ENCODE data around the gene KRT2. TPM values are rescaled to one million over a fixed set of nuclear protein-coding genes. Genes with fewer than 3 reads are reported as not detected.

KRT2 gene
- total and polyA plus RNA-seq, 2 experiments from 2014 or later: not detected

GRCh38 chr12:52628111-52628507 lies 23.9 kb downstream of the KRT2 start:
- no peaks in the 10 kb centered on the region for H3K4me1 ChIP-seq (ENCODE audit: insufficient read depth)
- DNase-seq (ENCODE audit: low spot score): no peak
- H3K27ac ChIP-seq: no peak overlapping the region
- H3K79me2 ChIP-seq: no peaks in the 10 kb centered on the region
- no peaks in the 10 kb centered on the region for H3K36me3 ChIP-seq (replicated peaks; ENCODE audit: insufficient read depth, low read depth)
- H4K20me1 ChIP-seq (ENCODE audit: insufficient read depth, poor library complexity, severe bottlenecking): no peaks in the 10 kb centered on the region
- no peak overlapping the region for H2AFZ ChIP-seq
- 83% methylated on average over 4 of the region's 4 CpGs for WGBS (ENCODE audit: low lambda C conversion rate, missing lambda C conversion rate)
- H3K9me3 ChIP-seq (ENCODE audit: low read depth): no peaks in the 10 kb centered on the region
- H3K9me2 ChIP-seq (replicated peaks; ENCODE audit: insufficient read depth): no peaks in the 10 kb centered on the region
- no peak overlapping the region for H3K4me3 ChIP-seq
- no peak overlapping the region for H3K4me2 ChIP-seq
- TF ChIP-seq EZH2 (IDR thresholded peaks at IDR 0.05; ENCODE audit: borderline replicate concordance): no peak
- no peak for TF ChIP-seq EZH2phosphoT487 (IDR thresholded peaks at IDR 0.05; ENCODE audit: low read depth, severe bottlenecking, unreplicated experiment)
- no peak for TF ChIP-seq CTCF (IDR thresholded peaks at IDR 0.05; ENCODE audit: poor library complexity)
- H3K27me3 ChIP-seq: peaks cover 10% of the 10 kb centered on the region

- TF ChIP-seq EZH2 (IDR thresholded peaks at IDR 0.05; ENCODE audit: borderline replicate concordance): no peak
- TF ChIP-seq EZH2phosphoT487 (IDR thresholded peaks at IDR 0.05; ENCODE audit: low read depth, severe bottlenecking, unreplicated experiment): no peak
- TF ChIP-seq CTCF (IDR thresholded peaks at IDR 0.05; ENCODE audit: poor library complexity): no peak
- no peak overlapping the region for H2AFZ ChIP-seq
- no peak overlapping the region for H3K4me2 ChIP-seq
- WGBS (ENCODE audit: low lambda C conversion rate, missing lambda C conversion rate): 58% methylated on average over 2 of the region's 2 CpGs
- no peak for DNase-seq (ENCODE audit: low spot score)
- H3K9me3 ChIP-seq (ENCODE audit: low read depth): no peaks in the 10 kb centered on the region
- H3K27me3 ChIP-seq: peaks cover 10% of the 10 kb centered on the region
- H3K4me3 ChIP-seq: no peak overlapping the region
- no peak overlapping the region for H3K27ac ChIP-seq
- H3K79me2 ChIP-seq: no peaks in the 10 kb centered on the region
- H4K20me1 ChIP-seq (ENCODE audit: insufficient read depth, poor library complexity, severe bottlenecking): no peaks in the 10 kb centered on the region
- H3K4me1 ChIP-seq (ENCODE audit: insufficient read depth): no peaks in the 10 kb centered on the region
- H3K9me2 ChIP-seq (replicated peaks; ENCODE audit: insufficient read depth): no peaks in the 10 kb centered on the region
- H3K36me3 ChIP-seq (replicated peaks; ENCODE audit: insufficient read depth, low read depth): no peaks in the 10 kb centered on the region
These were observed 24.5 kb downstream of the KRT2 start for GRCh38 chr12:52627395-52628110.

GRCh38 chr12:52622349-52622748 lies 29.7 kb downstream of the KRT2 start:
- H3K27ac ChIP-seq: no peak overlapping the region
- no peak overlapping the region for H3K4me2 ChIP-seq
- H3K27me3 ChIP-seq: peaks cover 16% of the 10 kb centered on the region
- no peaks in the 10 kb centered on the region for H3K36me3 ChIP-seq (replicated peaks; ENCODE audit: insufficient read depth, low read depth)
- no peak overlapping the region for H3K4me3 ChIP-seq
- H3K4me1 ChIP-seq (ENCODE audit: insufficient read depth): no peaks in the 10 kb centered on the region
- TF ChIP-seq EZH2 (IDR thresholded peaks at IDR 0.05; ENCODE audit: borderline replicate concordance) (no peak), CTCF (IDR thresholded peaks at IDR 0.05; ENCODE audit: poor library complexity) (no peak), EZH2phosphoT487 (IDR thresholded peaks at IDR 0.05; ENCODE audit: low read depth, severe bottlenecking, unreplicated experiment) (no peak)
- no peaks in the 10 kb centered on the region for H4K20me1 ChIP-seq (ENCODE audit: insufficient read depth, poor library complexity, severe bottlenecking)
- no peaks in the 10 kb centered on the region for H3K9me3 ChIP-seq (ENCODE audit: low read depth)
- no peaks in the 10 kb centered on the region for H3K79me2 ChIP-seq
- DNase-seq (ENCODE audit: low spot score): no peak
- no peak overlapping the region for H2AFZ ChIP-seq
- no peaks in the 10 kb centered on the region for H3K9me2 ChIP-seq (replicated peaks; ENCODE audit: insufficient read depth)
- WGBS (ENCODE audit: low lambda C conversion rate, missing lambda C conversion rate): 69% methylated on average over 5 of the region's 5 CpGs

Measured in hepatocyte (in vitro differentiated cells).